Measurements from ENCODE around the gene MAN2A1. TPM values are rescaled to one million over a fixed set of nuclear protein-coding genes. Genes with fewer than 3 reads are reported as not detected.

MAN2A1 gene
- total RNA-seq, 2 experiments from 2014 or later = 23.0 to 28.7 TPM

DNA sequence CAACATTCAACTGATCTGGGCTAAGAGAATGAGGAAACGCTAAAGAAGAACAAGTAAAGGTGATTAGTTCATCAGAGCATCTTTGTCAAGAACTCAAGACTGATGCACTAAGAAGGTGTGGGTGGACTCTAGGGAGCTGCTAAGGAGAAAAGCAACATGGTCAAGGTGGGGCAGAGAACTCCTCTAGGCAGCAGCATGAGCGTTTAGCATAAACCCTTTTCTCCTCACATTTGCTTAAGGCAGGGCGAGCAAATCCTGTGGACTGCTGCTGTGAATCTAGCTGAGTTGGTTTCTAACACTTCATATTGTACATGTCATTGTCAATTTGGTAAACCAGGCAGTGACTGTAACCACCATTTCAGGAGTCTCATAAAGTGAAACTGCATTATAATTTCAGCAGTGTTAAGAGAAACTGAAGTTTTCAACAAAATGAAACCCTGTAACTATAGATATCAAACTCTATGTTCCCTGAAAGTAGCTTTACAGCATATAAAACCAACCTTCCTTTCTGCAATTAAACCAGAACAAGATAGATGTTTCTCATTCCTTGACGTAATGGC is 45.9 kb upstream of the MAN2A1 start:
- no TSS peak for BruUV-seq (replicated peaks)
- TF ChIP-seq, protein P1, sequence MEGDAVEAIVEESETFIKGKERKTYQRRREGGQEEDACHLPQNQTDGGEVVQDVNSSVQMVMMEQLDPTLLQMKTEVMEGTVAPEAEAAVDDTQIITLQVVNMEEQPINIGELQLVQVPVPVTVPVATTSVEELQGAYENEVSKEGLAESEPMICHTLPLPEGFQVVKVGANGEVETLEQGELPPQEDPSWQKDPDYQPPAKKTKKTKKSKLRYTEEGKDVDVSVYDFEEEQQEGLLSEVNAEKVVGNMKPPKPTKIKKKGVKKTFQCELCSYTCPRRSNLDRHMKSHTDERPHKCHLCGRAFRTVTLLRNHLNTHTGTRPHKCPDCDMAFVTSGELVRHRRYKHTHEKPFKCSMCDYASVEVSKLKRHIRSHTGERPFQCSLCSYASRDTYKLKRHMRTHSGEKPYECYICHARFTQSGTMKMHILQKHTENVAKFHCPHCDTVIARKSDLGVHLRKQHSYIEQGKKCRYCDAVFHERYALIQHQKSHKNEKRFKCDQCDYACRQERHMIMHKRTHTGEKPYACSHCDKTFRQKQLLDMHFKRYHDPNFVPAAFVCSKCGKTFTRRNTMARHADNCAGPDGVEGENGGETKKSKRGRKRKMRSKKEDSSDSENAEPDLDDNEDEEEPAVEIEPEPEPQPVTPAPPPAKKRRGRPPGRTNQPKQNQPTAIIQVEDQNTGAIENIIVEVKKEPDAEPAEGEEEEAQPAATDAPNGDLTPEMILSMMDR (conservative IDR thresholded peaks at IDR 0.05; ENCODE audit: low read length) = no peak
- TF ChIP-seq EZH2phosphoT487 (IDR thresholded peaks at IDR 0.05; ENCODE audit: borderline replicate concordance, low read depth, low read length) = no peak
- no peaks in the 10 kb centered on the region for H3K36me3 ChIP-seq (ENCODE audit: insufficient read depth, low read length)

DNA sequence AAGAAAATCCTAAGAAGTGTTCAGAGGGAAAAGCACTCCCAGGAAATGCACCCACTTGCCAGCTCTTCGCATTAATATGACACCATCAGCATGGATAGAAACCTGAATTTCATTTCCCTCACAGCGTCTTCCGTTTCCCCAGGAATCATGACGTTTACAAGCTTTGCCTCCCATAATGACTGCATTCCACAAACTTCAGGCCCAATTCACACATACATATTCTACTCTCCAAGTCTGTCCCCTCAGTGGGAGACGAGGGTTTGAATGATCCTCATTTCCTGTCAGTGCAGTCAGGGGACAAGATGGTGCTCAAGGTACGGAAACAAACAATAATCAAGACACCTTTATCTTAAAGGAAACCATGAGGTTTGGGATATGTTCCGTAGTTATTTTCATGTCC is 44.9 kb upstream of the MAN2A1 start:
- POLR2A ChIA-PET = interaction anchor here (0.6 to 1.6 kb wide), 3 partner anchors 25 to 136 kb away, joined by 3 to 5 read pairs (median 3); no protein-coding TSS in a partner anchor

More for the DNA sequence above, 45.9 kb upstream of the MAN2A1 start:
- ChIA-PET POLR2A (interaction anchor here (1.6 kb wide), 1 partner anchor 24 kb away, joined by 5 read pairs; no protein-coding TSS in a partner anchor), CTCF (ENCODE audit: unreplicated experiment) (no interaction called here)
- intact Hi-C loops (cut with micrococcal nuclease; ENCODE audit: unreplicated experiment) = no loop called here
- Histone ChIP-seq H3K79me2 (ENCODE audit: insufficient read depth, low read depth, low read length) (no peaks in the 10 kb centered on the region), H3K4me1 (ENCODE audit: insufficient read depth, low read length, poor library complexity, severe bottlenecking) (no peaks in the 10 kb centered on the region), H3K4me2 (ENCODE audit: low read length) (no peak overlapping the region), H4K20me1 (ENCODE audit: insufficient read depth, low read length) (no peaks in the 10 kb centered on the region), H3K9me3 (ENCODE audit: low read length) (no peaks in the 10 kb centered on the region), H3K9me2 (ENCODE audit: insufficient read depth, low read length) (no peaks in the 10 kb centered on the region), H3K4me3 (ENCODE audit: low read depth, low read length, poor library complexity, severe bottlenecking) (no peak overlapping the region), H3K27ac (ENCODE audit: low read depth, low read length, poor library complexity, severe bottlenecking) (no peak overlapping the region), H2AFZ (ENCODE audit: low read length) (no peak overlapping the region)
- DNase-seq (ENCODE audit: low spot score) = no peak

More for the DNA sequence above, 44.9 kb upstream of the MAN2A1 start:
- intact Hi-C loops (cut with micrococcal nuclease; ENCODE audit: unreplicated experiment) = no loop called here
- no peaks in the 10 kb centered on the region for H4K20me1 ChIP-seq (ENCODE audit: insufficient read depth, low read length)
- no peaks in the 10 kb centered on the region for H3K9me2 ChIP-seq (ENCODE audit: insufficient read depth, low read length)
- DNase-seq (ENCODE audit: low spot score) = no peak
- H3K27ac ChIP-seq (ENCODE audit: low read depth, low read length, poor library complexity, severe bottlenecking) = no peak overlapping the region
- CTCF ChIA-PET (ENCODE audit: unreplicated experiment) = no interaction called here
- no peaks in the 10 kb centered on the region for H3K36me3 ChIP-seq (ENCODE audit: insufficient read depth, low read length)
- no peak for TF ChIP-seq EZH2phosphoT487 (IDR thresholded peaks at IDR 0.05; ENCODE audit: borderline replicate concordance, low read depth, low read length)
- TF ChIP-seq, protein P1 (conservative IDR thresholded peaks at IDR 0.05; ENCODE audit: low read length) = no peak
- no peaks in the 10 kb centered on the region for H3K9me3 ChIP-seq (ENCODE audit: low read length)
- H3K4me2 ChIP-seq (ENCODE audit: low read length) = no peak overlapping the region
- H2AFZ ChIP-seq (ENCODE audit: low read length) = no peak overlapping the region
- H3K4me1 ChIP-seq (ENCODE audit: insufficient read depth, low read length, poor library complexity, severe bottlenecking) = no peaks in the 10 kb centered on the region
- no TSS peak for BruUV-seq (replicated peaks)
- H3K79me2 ChIP-seq (ENCODE audit: insufficient read depth, low read depth, low read length) = no peaks in the 10 kb centered on the region
- no peak overlapping the region for H3K4me3 ChIP-seq (ENCODE audit: low read depth, low read length, poor library complexity, severe bottlenecking)
